Lower lobe of right lung (tissue), 2 donors: Measurements from ENCODE around the gene DOK4. TPM values are rescaled to one million over a fixed set of nuclear protein-coding genes. Genes with fewer than 3 reads are reported as not detected.

Experiments
- ATAC-seq, 2 donors: fragments of 200-7000 bp; cut with Tn5 transposase; one replicate each; pipeline ENCODE4 v1.9.1; 2020 to 2022; ENCODE audit warnings: mild to moderate bottlenecking in 2 of 2, moderate library complexity in 2 of 2
- DNase-seq: peaks from one replicate; pipeline ENCODE4 v3.0.0-alpha.2; 2020
- H3K27ac ChIP-seq: fragments of 200-600 bp; one replicate; pipeline ENCODE4 v1.8.0; 2022
- H3K27me3 ChIP-seq: fragments of 200-600 bp; one replicate; pipeline ENCODE4 v1.8.0; 2022; ENCODE audit warnings: low read depth
- H3K36me3 ChIP-seq: fragments of 200-600 bp; one replicate; pipeline ENCODE4 v1.8.0; 2022; ENCODE audit warnings: mild to moderate bottlenecking
- H3K4me1 ChIP-seq: fragments of 200-600 bp; one replicate; pipeline ENCODE4 v1.8.0; 2022
- H3K4me3 ChIP-seq: fragments of 200-600 bp; one replicate; pipeline ENCODE4 v1.8.0; 2022; ENCODE audit warnings: mild to moderate bottlenecking
- H3K9me3 ChIP-seq: fragments of 200-600 bp; one replicate; pipeline ENCODE4 v1.8.0; 2022
- intact Hi-C: fragments of 100-400 bp; cut with DNase I; formaldehyde crosslinking; loops from one replicate; pipeline ENCODE4 v1.11.0; 2022
- total RNA-seq: library from RNA; stranded (reverse); fragmentation: NEBNext Ultra II Directional; extraction: Animal tissue kit (Norgen Biotek cat#: 25700); gene quantifications from one replicate; pipeline ENCODE4 v1.2.1, GENCODE V29; 2021
- TF ChIP-seq, protein P1 (sequence below): fragments of 200-600 bp; IDR thresholded peaks from one replicate; pipeline ENCODE4 v1.8.0; 2022; ENCODE audit warnings: antibody characterized with exemption, mild to moderate bottlenecking
- donor health status: DM: no; HTN: yes; CAD: no; lungs with severe emphysema.

The DOK4 gene
- total RNA-seq, 1 donor from 2014 or later = 57.3 TPM

DNA sequence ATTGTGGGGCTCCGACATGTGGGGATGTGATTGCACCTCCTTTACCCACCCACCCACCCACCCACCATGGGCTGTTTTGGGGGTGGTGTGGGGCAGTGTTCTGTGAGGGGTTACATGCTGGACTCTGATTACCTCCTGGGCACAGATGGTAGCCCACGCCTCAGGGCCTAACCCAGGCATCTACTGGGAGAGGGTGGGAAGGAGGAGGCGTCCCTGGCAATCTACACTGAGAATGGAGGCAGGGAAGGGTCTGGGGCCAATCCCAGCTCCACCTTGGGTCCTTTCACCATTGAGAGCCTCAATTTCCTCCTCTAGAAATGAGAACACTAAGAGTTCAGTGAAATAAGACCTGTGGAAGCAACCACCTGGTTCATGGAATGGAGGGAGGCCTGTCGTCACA, 11.7 kb upstream of the DOK4 start:
- no peak overlapping the region for H3K27ac ChIP-seq
- H3K9me3 ChIP-seq = no peaks in the 10 kb centered on the region
- intact Hi-C loops = no loop called here
- TF ChIP-seq, protein P1, sequence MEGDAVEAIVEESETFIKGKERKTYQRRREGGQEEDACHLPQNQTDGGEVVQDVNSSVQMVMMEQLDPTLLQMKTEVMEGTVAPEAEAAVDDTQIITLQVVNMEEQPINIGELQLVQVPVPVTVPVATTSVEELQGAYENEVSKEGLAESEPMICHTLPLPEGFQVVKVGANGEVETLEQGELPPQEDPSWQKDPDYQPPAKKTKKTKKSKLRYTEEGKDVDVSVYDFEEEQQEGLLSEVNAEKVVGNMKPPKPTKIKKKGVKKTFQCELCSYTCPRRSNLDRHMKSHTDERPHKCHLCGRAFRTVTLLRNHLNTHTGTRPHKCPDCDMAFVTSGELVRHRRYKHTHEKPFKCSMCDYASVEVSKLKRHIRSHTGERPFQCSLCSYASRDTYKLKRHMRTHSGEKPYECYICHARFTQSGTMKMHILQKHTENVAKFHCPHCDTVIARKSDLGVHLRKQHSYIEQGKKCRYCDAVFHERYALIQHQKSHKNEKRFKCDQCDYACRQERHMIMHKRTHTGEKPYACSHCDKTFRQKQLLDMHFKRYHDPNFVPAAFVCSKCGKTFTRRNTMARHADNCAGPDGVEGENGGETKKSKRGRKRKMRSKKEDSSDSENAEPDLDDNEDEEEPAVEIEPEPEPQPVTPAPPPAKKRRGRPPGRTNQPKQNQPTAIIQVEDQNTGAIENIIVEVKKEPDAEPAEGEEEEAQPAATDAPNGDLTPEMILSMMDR = no peak
- no peaks in the 10 kb centered on the region for H3K36me3 ChIP-seq
- H3K27me3 ChIP-seq = no peaks in the 10 kb centered on the region
- H3K4me3 ChIP-seq = no peak overlapping the region
- peaks cover 13% of the 10 kb centered on the region for H3K4me1 ChIP-seq
- ATAC-seq = no peak
- peak; percentile 5 for DNase-seq

DNA sequence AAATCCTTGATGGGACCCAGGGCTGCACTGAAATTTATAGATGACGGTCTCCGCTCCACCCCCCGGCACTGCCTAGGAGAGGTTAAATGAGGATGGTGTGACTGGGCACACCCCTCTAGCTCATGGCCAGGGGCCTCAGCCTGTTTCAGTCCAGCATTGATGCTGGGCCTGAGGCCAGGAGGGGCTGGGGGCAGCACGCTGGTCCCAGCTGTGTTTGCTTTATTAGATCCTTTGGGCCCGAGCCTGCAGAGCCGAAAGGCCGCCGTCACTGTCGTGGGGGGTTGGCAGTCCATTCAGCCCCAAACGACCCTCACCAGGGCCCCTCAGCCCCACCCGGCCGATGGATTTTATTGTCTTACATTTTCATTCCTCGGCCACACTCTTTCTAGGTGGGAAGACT, 10.8 kb upstream of the DOK4 start:
- no peaks in the 10 kb centered on the region for H3K36me3 ChIP-seq
- H3K4me3 ChIP-seq = no peak overlapping the region
- H3K27me3 ChIP-seq = no peaks in the 10 kb centered on the region
- intact Hi-C loops = no loop called here
- TF ChIP-seq, protein P1 = no peak
- H3K27ac ChIP-seq = no peak overlapping the region
- peaks cover 8% of the 10 kb centered on the region for H3K4me1 ChIP-seq
- peak; percentile 4 for DNase-seq
- ATAC-seq = no peak
- H3K9me3 ChIP-seq = no peaks in the 10 kb centered on the region

DNA sequence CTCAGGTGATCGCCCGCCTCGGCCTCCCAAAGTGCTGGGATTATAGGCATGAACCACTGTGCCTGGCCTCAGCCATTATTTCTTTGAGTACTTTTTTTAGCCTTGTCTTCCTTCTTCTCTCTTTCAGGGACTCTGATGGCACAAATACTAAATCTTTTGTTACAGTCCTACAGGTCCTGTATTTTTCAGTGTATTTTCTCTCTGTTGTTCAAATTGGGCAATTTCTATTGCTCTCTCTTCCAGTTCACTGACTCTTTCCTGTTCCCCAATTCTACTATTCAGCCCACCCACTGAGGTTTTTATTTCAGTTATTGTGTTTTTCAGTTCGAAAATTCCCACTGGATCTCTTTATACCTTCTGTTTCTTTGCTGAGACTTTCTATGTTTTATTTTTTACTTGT, 7.5 kb upstream of the DOK4 start:
- DNase-seq (no peak), ATAC-seq (no peak)
- H3K4me3 ChIP-seq = no peak overlapping the region
- H3K27ac ChIP-seq = no peak overlapping the region
- H3K4me1 ChIP-seq = no peaks in the 10 kb centered on the region
- H3K36me3 ChIP-seq = no peaks in the 10 kb centered on the region
- TF ChIP-seq, protein P1 = no peak
- H3K27me3 ChIP-seq = no peaks in the 10 kb centered on the region
- no peaks in the 10 kb centered on the region for H3K9me3 ChIP-seq
- intact Hi-C loops = no loop called here

DNA sequence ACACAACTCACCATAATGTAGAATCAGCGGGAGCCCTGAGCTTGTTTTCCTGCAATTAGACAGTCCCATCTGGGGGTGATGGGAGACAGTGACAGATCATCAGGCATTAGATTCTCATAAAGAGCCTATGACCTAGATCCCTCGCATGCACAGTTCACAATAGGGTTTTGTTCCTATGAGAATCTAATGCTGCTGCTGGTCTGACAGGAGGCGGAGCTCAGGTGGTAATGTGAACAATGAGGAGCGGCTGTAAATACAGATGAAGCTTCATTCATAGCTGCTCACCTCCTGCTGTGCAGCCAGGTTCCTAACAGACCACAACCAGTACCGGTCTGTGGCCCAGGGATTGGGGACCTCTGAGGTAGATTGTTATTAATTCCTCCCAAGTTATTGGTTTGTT, 2.9 kb upstream of the DOK4 start:
- Histone ChIP-seq H3K4me1 (peaks cover 22% of the 10 kb centered on the region), H3K27ac (no peak overlapping the region), H3K27me3 (no peaks in the 10 kb centered on the region), H3K4me3 (no peak overlapping the region), H3K9me3 (no peaks in the 10 kb centered on the region), H3K36me3 (no peaks in the 10 kb centered on the region)
- DNase-seq (no peak), ATAC-seq (no peak)
- TF ChIP-seq, protein P1 = no peak
- intact Hi-C loops = no loop called here

DNA sequence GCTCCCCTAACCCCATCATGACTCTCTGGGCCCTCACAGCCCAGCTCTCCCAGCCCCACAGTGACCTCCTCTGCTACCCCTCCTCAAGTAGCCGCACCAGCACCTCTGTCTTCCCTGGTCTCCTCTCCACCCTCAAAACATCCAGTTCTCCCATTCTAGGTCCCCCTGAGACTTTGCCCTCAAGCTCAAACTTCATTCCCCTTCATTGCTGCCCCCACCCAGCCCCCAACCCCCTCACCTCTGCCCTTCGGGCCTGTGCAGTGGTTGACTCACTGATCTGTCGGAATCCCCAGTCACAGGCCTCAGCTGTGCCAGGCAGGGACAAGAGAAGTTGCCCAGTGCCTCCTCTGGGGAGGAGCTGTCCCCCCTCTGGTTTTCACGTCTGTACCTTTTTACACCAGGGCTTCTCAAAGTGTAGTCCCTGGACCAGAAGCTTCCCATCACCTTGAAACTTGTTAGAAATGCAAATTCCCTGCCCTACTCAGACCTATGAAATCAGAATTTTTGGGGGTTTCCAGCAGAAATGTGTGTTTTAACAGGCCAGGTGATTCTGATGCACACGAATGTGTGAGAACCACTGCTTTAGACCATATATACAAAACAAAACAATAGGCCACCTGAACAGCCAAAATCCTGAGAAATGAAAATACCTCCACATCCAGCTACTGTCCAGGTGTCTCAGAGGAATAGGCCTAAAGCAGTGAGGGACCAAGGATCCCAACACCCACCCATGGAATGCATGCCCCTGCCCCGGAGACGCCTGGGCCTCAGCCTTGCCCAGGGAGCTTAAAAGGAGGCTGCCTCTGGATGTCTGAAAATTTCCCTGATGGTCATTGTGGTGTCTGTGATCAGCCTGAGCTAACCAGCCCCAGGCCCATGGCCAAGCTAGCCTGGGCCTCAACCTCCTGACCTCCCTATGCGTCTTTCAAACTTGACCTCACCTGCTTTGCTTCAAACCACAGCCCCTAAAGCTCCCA, 853 bp upstream of the DOK4 start:
- no peaks in the 10 kb centered on the region for H3K36me3 ChIP-seq
- H3K9me3 ChIP-seq = no peaks in the 10 kb centered on the region
- H3K27me3 ChIP-seq = no peaks in the 10 kb centered on the region
- peaks cover 29% of the 10 kb centered on the region for H3K4me1 ChIP-seq
- TF ChIP-seq, protein P1 = no peak
- H3K4me3 ChIP-seq = peak overlapping the region; percentile 86
- no peak for DNase-seq
- no peak for ATAC-seq
- H3K27ac ChIP-seq = no peak overlapping the region
- intact Hi-C loops = no loop called here
